Muscle of leg (tissue), 11 donors: ENCODE measurements around the gene TH. TPM values are rescaled to one million over a fixed set of nuclear protein-coding genes. Genes with fewer than 3 reads are reported as not detected.

Experiments used
- DNase-seq: peaks from one replicate; pipeline ENCODE4 v3.0.0; 2013
- H3K27ac ChIP-seq: one replicate; pipeline ENCODE4 v1.5.1; 2013; ENCODE audit warnings: mild to moderate bottlenecking, low read length, control low read depth
- H3K27me3 ChIP-seq: one replicate; pipeline ENCODE4 v1.6.1; 2013; ENCODE audit warnings: low read length; ENCODE audit not compliant: control insufficient read depth, insufficient read depth
- H3K36me3 ChIP-seq: one replicate; pipeline ENCODE4 v1.6.1; 2013; ENCODE audit warnings: low read length; ENCODE audit not compliant: control insufficient read depth, insufficient read depth
- H3K4me1 ChIP-seq: one replicate; pipeline ENCODE4 v1.6.1; 2013; ENCODE audit warnings: low read length; ENCODE audit not compliant: control insufficient read depth, insufficient read depth
- H3K4me3 ChIP-seq: one replicate; pipeline ENCODE4 v1.5.1; 2013; ENCODE audit warnings: low read length, control low read depth
- H3K9me3 ChIP-seq: replicated peaks from 2 replicates; pipeline ENCODE4 v1.6.1; 2013; ENCODE audit warnings: low read depth, low read length; ENCODE audit not compliant: control insufficient read depth
- WGBS: methylation state at CpG from one replicate; pipeline ENCODE4 v1.1.5; 2013; ENCODE audit warnings: missing lambda C conversion rate; ENCODE audit not compliant: insufficient coverage; 5-methylcytosine and 5-hydroxymethylcytosine counted together
- polyA plus RNA-seq, 8 donors: library from polyadenylated mRNA; unstranded; fragments of 120-200 nt; gene quantifications; one replicate each; pipeline versions ENCODE4 v1.2.1 to v1.2.3, GENCODE V29; 2013; ENCODE audit warnings: inconsistent platforms in 1 of 8, low replicate concordance in 1 of 8; ENCODE audit not compliant: insufficient read length in 8 of 8, insufficient read depth in 1 of 8
- total RNA-seq: library from RNA; stranded (reverse); fragments of 120-200 nt; gene quantifications from one replicate; pipeline ENCODE4 v1.2.4, GENCODE V29; 2013

Gene TH
- total and polyA plus RNA-seq, 9 donors, result 0.33 to 1.2 (median 0.58) TPM

DNA sequence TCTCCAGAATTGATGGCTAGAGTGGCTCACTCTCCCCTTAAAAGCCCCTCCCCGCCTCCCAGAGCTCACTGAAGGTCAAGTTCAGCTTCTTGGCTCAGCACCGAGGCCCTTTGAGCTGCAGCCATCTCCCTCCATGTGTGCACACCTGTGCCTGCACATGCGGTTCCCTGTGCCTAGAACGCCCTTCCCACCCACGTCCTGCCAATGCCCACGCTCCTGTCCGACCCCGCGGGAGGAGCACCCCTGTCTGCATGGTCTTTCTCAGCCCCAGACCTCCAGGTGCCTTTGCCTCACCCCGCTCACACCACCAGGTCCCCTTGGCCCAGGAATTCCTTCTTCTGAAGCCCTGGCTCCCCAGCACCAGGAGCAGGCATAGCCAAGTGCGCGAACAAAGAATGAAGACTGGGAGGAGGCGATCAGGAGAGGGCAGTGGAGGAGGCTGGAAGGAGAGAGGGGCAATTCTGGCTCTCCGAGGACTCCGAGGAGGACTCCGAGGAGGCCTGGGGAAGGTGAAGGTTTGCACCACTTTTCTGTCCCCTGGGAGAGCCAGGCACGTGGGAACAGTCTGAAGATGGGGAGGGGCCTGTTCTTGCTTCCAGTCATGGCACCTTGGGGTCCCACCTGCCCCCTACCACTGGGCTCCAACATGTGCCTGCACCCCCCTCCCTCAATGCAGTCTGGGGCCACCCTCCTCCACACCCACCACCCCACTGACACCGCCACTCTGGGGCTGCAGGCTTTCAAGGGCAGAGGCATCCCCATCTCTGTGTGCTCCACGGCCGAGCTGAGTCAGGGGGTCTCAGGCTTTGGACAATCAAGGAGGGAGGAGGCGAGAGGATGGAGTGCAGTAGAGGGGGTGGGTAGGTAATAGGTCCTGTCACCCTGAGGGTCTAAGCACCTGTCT, 50.1 kb downstream of the TH start:
- 80% methylated on average over 12 of the region's 21 CpGs for WGBS
- no peaks in the 10 kb centered on the region for H3K36me3 ChIP-seq
- no peak overlapping the region for H3K27ac ChIP-seq
- no peak overlapping the region for H3K4me3 ChIP-seq
- H3K27me3 ChIP-seq, result peaks cover 5% of the 10 kb centered on the region
- peaks cover 7% of the 10 kb centered on the region for H3K9me3 ChIP-seq
- DNase-seq, result no peak
- H3K4me1 ChIP-seq, result peaks cover 4% of the 10 kb centered on the region

DNA sequence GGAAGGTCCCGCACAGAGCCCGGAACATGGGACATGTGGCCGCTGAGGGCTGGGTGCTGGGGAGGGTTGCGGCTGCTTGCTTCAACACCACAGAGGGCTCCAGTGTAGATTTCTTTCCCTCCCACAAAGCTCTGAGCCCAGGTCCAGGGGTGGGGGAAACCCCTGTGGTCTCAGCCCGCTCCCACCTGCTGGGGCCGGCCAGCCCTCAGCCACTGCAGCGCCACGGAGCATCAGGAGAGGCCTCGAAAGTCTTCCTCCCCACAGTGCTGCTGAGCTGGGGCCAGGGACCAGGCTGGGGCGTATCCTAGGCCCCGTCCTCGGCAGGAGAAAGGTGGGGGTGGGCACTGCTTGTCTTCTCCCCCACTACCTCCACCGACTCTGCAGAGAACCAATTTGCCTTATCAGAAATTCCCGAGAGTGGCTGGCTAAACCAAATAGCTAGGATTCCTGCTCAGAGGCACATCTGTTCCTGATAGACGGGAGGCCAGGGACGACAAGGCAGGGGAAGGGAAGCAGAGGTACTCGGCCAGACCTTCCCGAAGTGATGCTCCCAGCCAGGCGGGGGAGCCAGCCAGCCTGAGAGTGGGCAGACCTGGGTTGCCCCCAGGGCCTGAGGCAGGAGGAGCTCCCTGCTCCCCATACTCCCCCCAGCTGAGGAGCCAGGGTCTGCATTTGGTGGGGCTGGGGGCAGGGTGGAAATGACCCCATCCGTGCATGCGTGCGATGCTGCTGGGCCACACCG, 51.1 kb downstream of the TH start:
- Histone ChIP-seq H3K4me3 (no peak overlapping the region), H3K36me3 (no peaks in the 10 kb centered on the region), H3K27ac (no peak overlapping the region), H3K9me3 (peaks cover 11% of the 10 kb centered on the region), H3K27me3 (peaks cover 5% of the 10 kb centered on the region), H3K4me1 (peaks cover 4% of the 10 kb centered on the region)
- DNase-seq, result no peak
- WGBS, result 41% methylated on average over 11 of the region's 23 CpGs

DNA sequence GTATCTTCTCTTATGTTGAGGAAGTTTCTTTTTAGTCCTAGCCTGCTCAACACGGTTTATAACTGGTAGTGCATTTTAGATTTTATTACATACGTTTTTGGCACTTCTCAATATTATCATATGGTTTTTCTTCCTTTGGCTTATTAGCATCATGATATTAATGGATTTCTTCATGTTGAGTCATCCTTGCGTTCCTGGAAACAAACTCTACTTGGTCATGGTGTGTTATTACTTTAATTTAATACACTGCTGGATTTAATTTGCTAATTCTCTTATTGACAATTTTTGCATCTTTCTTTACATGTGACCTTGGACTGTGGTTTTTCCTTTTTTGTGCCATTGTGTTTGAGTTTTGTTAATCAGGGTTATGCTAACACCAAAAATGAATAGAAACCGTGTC, 52.9 kb downstream of the TH start:
- Histone ChIP-seq H3K9me3 (peaks cover 11% of the 10 kb centered on the region), H3K4me1 (peaks cover 4% of the 10 kb centered on the region), H3K27ac (no peak overlapping the region), H3K4me3 (no peak overlapping the region), H3K27me3 (peaks cover 5% of the 10 kb centered on the region), H3K36me3 (no peaks in the 10 kb centered on the region)
- no peak for DNase-seq
- no CpG with 5 or more reads among the region's 4 CpGs for WGBS

DNA sequence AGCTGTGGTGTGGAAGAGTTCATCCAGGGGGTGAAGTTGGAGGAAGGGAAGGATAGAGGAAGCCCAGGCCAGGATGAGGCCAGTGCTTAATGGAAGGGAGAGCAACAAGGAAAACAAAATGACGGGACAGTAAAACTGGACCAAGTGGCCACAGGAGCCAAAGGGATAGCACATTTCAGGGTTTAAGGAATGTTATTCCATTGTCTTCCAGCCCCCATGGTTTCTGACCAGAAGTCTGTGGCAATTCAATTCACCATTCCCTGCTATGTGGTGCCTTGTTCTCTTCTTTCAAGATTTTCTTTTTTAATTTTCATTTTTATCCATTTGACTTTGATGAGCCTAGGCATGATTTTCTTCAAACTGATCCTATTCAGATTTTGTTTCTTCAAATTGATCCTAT, 54.9 kb downstream of the TH start:
- Histone ChIP-seq H3K4me1 (no peaks in the 10 kb centered on the region), H3K36me3 (no peaks in the 10 kb centered on the region), H3K27me3 (peaks cover 2% of the 10 kb centered on the region), H3K4me3 (no peak overlapping the region), H3K27ac (no peak overlapping the region), H3K9me3 (peaks cover 11% of the 10 kb centered on the region)
- no peak for DNase-seq
- WGBS, result 100% methylated on average over 1 of the region's 1 CpG

DNA sequence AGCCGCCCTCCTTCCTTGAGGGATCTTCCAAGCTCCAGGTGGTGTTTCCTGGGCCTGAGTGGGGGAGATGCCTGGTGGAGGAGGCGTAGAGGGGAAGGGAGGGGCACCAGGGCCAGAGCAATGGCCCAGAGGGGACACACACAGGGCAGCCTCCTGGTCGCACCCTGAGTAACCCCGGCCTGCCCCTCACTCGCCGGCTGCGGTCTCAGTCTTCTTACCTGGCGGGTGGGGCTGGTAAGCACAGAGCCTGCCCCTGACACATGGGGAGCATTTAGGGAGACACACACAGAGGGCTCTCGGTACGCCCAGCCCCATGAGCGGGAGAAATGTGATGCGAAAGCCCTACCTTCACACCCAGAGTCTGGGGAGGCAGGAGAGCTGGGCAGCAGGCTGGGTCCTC, 56.3 kb downstream of the TH start:
- no peaks in the 10 kb centered on the region for H3K4me1 ChIP-seq
- WGBS, result 97% methylated on average over 10 of the region's 12 CpGs
- DNase-seq, result no peak
- H3K36me3 ChIP-seq, result no peaks in the 10 kb centered on the region
- no peaks in the 10 kb centered on the region for H3K27me3 ChIP-seq
- H3K4me3 ChIP-seq, result no peak overlapping the region
- no peak overlapping the region for H3K27ac ChIP-seq
- peaks cover 11% of the 10 kb centered on the region for H3K9me3 ChIP-seq

DNA sequence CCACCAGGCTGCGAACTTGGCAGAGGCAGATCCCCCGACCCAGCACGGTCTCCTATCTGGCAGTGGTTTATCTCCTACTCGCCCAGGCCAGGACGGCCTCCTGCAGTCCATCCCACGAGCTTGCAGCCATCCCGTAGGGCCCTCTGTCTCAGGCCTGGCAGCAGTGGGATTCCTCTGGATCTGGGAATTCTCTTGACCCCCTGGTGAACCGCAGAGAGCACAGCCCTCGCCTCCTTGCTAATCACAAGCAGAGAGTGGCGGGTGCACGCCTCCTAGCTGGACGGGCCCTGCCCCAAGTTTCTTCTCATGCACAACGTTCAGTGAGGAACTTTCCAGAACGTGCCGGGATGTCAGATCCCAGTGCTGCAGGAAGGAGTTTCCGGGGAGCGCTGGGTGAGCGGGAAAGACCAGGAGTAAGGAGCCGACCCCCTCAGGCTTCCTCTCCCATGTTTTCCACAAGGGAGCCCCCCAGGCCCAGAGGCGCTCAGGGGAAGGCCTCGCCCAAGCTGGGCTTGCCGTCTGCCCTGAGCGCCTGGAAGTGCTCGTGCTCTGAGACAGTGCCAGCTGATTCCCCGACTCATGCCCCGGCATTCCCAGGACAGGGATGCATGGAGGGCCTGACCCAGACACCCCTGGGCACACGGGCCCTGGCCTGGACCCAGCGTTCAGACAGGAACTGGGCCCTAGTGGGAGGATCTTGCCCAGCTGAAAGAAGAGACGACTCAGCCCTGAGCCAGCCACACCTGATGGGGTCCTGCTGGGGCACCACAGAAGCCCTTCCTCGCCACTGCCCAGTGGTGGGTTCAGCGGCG, 57.0 kb downstream of the TH start:
- Histone ChIP-seq H3K36me3 (no peaks in the 10 kb centered on the region), H3K27me3 (no peaks in the 10 kb centered on the region), H3K4me1 (peaks cover 3% of the 10 kb centered on the region), H3K4me3 (no peak overlapping the region), H3K9me3 (peaks cover 11% of the 10 kb centered on the region), H3K27ac (no peak overlapping the region)
- 77% methylated on average over 28 of the region's 32 CpGs for WGBS
- no peak for DNase-seq

Other genes with a start within 250 kb of the TH start
- 73.1 TPM for gene MRPL23, start 224.5 kb downstream of the TH start, total RNA-seq
- gene MRPL23, start 224.5 kb downstream of the TH start, polyA plus RNA-seq, result 100 to 1,000 TPM in 2 of 8 donors, 10 to 100 TPM in 6; 40.6 to 122 (median 74.9) TPM
- gene H19, start 174.0 kb downstream of the TH start, total RNA-seq, result 11,782 TPM
- gene H19, start 174.0 kb downstream of the TH start, polyA plus RNA-seq, result over 10,000 TPM; 10,236 to 14,326 (median 13,021) TPM
- gene IGF2, start 32.4 kb downstream of the TH start, total RNA-seq, result 1,262 TPM
- 1,000 to 10,000 TPM; 3,071 to 5,136 (median 4,491) TPM for gene IGF2, start 32.4 kb downstream of the TH start, polyA plus RNA-seq
- not detected for gene INS, start 10.6 kb downstream of the TH start, total RNA-seq
- not detected for gene INS, start 10.6 kb downstream of the TH start, polyA plus RNA-seq
- 0.53 TPM for gene ASCL2, start 98.8 kb upstream of the TH start, total RNA-seq
- gene ASCL2, start 98.8 kb upstream of the TH start, polyA plus RNA-seq, result under 1 TPM; 0.11 to 0.47 (median 0.28) TPM
- gene C11orf21, start 130.1 kb upstream of the TH start, total RNA-seq, result 2.3 TPM
- 1 to 10 TPM in 5 of 8 donors, under 1 TPM in 3; 0.41 to 4.1 (median 2.0) TPM for gene C11orf21, start 130.1 kb upstream of the TH start, polyA plus RNA-seq
- 2.7 TPM for gene TSPAN32, start 130.2 kb upstream of the TH start, total RNA-seq
- gene TSPAN32, start 130.2 kb upstream of the TH start, polyA plus RNA-seq, result 1 to 10 TPM; 1.6 to 6.9 (median 3.6) TPM
- gene CD81, start 205.5 kb upstream of the TH start, total RNA-seq, result 187 TPM
- 100 to 1,000 TPM; 374 to 495 (median 433) TPM for gene CD81, start 205.5 kb upstream of the TH start, polyA plus RNA-seq
- 36.7 TPM for gene TSSC4, start 228.9 kb upstream of the TH start, total RNA-seq
- gene TSSC4, start 228.9 kb upstream of the TH start, polyA plus RNA-seq, result 10 to 100 TPM; 25.2 to 31.2 (median 27.0) TPM